Measurements from ENCODE around the gene AURKB.

DNA sequence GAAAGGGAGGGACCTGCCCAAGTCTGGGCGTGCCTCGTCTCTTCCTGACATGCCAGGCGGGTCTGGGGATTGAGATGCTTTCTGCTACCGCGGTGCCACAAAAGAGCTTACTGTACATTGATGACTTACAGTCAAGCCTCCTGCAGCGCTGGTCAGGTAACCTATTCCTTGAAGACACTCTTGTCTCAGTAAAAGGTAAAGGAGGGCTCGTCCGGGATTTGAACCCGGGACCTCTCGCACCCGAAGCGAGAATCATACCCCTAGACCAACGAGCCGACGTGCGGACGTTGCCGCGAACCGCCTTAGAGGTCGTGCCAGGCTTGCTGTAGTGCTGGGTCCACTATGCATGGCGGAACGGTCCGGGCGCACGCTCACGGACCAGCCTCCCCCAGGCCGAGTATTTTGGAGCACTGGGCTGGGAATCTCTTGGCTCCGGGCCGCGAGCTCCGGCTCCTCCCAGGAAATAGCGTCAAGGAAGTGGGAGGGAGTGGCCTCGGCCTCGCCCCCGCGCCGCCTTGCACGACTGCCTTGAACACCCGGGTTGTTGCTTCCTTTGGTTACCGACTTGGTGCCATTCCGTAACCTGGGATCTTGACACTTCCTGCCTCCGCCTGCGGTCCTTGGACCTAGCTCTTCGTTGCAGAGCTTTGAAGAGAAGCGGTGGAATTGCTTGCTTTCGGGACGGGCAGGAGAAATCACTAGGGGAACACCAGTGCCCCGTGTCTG is 12.4 kb upstream of the AURKB start:
- TF ChIP-seq, protein P1, sequence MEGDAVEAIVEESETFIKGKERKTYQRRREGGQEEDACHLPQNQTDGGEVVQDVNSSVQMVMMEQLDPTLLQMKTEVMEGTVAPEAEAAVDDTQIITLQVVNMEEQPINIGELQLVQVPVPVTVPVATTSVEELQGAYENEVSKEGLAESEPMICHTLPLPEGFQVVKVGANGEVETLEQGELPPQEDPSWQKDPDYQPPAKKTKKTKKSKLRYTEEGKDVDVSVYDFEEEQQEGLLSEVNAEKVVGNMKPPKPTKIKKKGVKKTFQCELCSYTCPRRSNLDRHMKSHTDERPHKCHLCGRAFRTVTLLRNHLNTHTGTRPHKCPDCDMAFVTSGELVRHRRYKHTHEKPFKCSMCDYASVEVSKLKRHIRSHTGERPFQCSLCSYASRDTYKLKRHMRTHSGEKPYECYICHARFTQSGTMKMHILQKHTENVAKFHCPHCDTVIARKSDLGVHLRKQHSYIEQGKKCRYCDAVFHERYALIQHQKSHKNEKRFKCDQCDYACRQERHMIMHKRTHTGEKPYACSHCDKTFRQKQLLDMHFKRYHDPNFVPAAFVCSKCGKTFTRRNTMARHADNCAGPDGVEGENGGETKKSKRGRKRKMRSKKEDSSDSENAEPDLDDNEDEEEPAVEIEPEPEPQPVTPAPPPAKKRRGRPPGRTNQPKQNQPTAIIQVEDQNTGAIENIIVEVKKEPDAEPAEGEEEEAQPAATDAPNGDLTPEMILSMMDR (IDR thresholded peaks at IDR 0.05): no peak
- peak; percentile 58 to 94 (median 88) for TF ChIP-seq POLR2AphosphoS5 (IDR thresholded peaks at IDR 0.05)
